Inflammatory macrophage treated with lipopolysaccharide for 4 hours (primary cell): ENCODE results near the gene RANBP9.

ENCODE experiments used
- DNase-seq: peaks from one replicate; pipeline ENCODE4 v3.0.0-alpha.2; 2020

Gene RANBP9

GRCh38 chr6:13676551-13677156 is 35.0 kb downstream of the RANBP9 start:
- peak; percentile 31 for DNase-seq

- DNase-seq: no peak
These were observed 37.0 kb downstream of the RANBP9 start for GRCh38 chr6:13674533-13675190.

GRCh38 chr6:13673825-13674444 is 37.7 kb downstream of the RANBP9 start:
- no peak for DNase-seq

- no peak for DNase-seq
These were observed 38.3 kb downstream of the RANBP9 start for GRCh38 chr6:13673368-13673767.

- no peak for DNase-seq
These were observed 38.7 kb downstream of the RANBP9 start for GRCh38 chr6:13672904-13673303.

GRCh38 chr6:13671548-13672127 is 40.0 kb downstream of the RANBP9 start:
- DNase-seq: peak; percentile 61

GRCh38 chr6:13669476-13669875 is 42.2 kb downstream of the RANBP9 start:
- no peak for DNase-seq

GRCh38 chr6:13668291-13668928 is 43.2 kb downstream of the RANBP9 start:
- peak; percentile 69 for DNase-seq

- DNase-seq: no peak
These were observed 44.0 kb downstream of the RANBP9 start for GRCh38 chr6:13667655-13668054.

GRCh38 chr6:13666194-13667105 is 45.2 kb downstream of the RANBP9 start:
- peak; percentile 42 for DNase-seq

- DNase-seq: no peak
These were observed 46.8 kb downstream of the RANBP9 start for GRCh38 chr6:13664703-13665352.

- no peak for DNase-seq
These were observed 47.6 kb downstream of the RANBP9 start for GRCh38 chr6:13663986-13664385.

GRCh38 chr6:13662651-13663334 is 48.8 kb downstream of the RANBP9 start:
- no peak for DNase-seq

GRCh38 chr6:13661647-13662046 is 50.0 kb downstream of the RANBP9 start:
- no peak for DNase-seq

- no peak for DNase-seq
These were observed 50.7 kb downstream of the RANBP9 start for GRCh38 chr6:13660893-13661292.

GRCh38 chr6:13660273-13660672 is 51.4 kb downstream of the RANBP9 start:
- DNase-seq: no peak

- DNase-seq: no peak
These were observed 55.9 kb downstream of the RANBP9 start for GRCh38 chr6:13655700-13656099.

GRCh38 chr6:13654496-13654895 is 57.1 kb downstream of the RANBP9 start:
- no peak for DNase-seq

GRCh38 chr6:13653296-13653695 is 58.3 kb downstream of the RANBP9 start:
- no peak for DNase-seq

GRCh38 chr6:13649393-13649792 is 62.2 kb downstream of the RANBP9 start:
- no peak for DNase-seq

- no peak for DNase-seq
These were observed 62.8 kb downstream of the RANBP9 start for GRCh38 chr6:13648850-13649249.
